Muscle of leg (tissue), 11 donors: ENCODE data around the gene TMEFF1. TPM values are rescaled to one million over a fixed set of nuclear protein-coding genes. Genes with fewer than 3 reads are reported as not detected.

Experiments used
- DNase-seq: peaks from one replicate; pipeline ENCODE4 v3.0.0; 2013
- H3K27ac ChIP-seq: one replicate; pipeline ENCODE4 v1.5.1; 2013; ENCODE audit warnings: mild to moderate bottlenecking, low read length, control low read depth
- H3K27me3 ChIP-seq: one replicate; pipeline ENCODE4 v1.6.1; 2013; ENCODE audit warnings: low read length; ENCODE audit not compliant: control insufficient read depth, insufficient read depth
- H3K36me3 ChIP-seq: one replicate; pipeline ENCODE4 v1.6.1; 2013; ENCODE audit warnings: low read length; ENCODE audit not compliant: control insufficient read depth, insufficient read depth
- H3K4me1 ChIP-seq: one replicate; pipeline ENCODE4 v1.6.1; 2013; ENCODE audit warnings: low read length; ENCODE audit not compliant: control insufficient read depth, insufficient read depth
- H3K4me3 ChIP-seq: one replicate; pipeline ENCODE4 v1.5.1; 2013; ENCODE audit warnings: low read length, control low read depth
- H3K9me3 ChIP-seq: replicated peaks from 2 replicates; pipeline ENCODE4 v1.6.1; 2013; ENCODE audit warnings: low read depth, low read length; ENCODE audit not compliant: control insufficient read depth
- WGBS: methylation state at CpG from one replicate; pipeline ENCODE4 v1.1.5; 2013; ENCODE audit warnings: missing lambda C conversion rate; ENCODE audit not compliant: insufficient coverage; 5-methylcytosine and 5-hydroxymethylcytosine counted together
- polyA plus RNA-seq, 8 donors: library from polyadenylated mRNA; unstranded; fragments of 120-200 nt; gene quantifications; one replicate each; pipeline versions ENCODE4 v1.2.1 to v1.2.3, GENCODE V29; 2013; ENCODE audit warnings: inconsistent platforms in 1 of 8, low replicate concordance in 1 of 8; ENCODE audit not compliant: insufficient read length in 8 of 8, insufficient read depth in 1 of 8
- total RNA-seq: library from RNA; stranded (reverse); fragments of 120-200 nt; gene quantifications from one replicate; pipeline ENCODE4 v1.2.4, GENCODE V29; 2013

Gene TMEFF1
- total and polyA plus RNA-seq, 9 donors, result 1.1 to 3.5 (median 2.0) TPM

DNA sequence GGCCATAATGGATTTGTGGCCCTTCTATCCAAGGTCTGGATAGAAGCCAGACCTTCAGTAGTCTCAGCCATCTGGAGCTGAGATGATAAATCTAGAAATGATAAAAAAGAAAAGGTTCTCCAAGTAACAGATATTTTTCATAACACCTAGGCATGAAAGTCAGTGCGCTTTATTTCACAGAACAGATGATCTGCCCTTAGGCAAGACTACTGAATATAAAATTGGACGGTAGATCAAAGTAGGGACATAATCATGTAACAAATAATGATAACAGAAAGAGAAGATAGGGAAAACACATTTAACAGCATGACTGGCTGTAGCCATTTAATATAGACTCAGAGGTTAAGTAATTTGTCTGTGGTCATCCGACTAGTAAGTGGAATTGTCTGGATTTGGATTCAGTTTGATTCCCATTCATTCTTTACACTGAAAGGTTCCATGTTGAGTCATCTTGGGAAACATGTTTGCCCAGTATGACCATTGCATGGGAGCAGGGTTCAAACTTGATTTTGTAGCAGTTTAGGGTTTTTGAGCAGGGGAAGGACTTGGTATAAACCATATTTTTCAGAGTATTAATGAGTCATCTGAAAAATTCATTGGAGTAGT, 100.8 kb downstream of the TMEFF1 start:
- no CpG with 5 or more reads among the region's 3 CpGs for WGBS
- DNase-seq, result no peak
- H3K4me1 ChIP-seq, result peaks cover 5% of the 10 kb centered on the region
- no peaks in the 10 kb centered on the region for H3K36me3 ChIP-seq
- no peak overlapping the region for H3K4me3 ChIP-seq
- no peaks in the 10 kb centered on the region for H3K27me3 ChIP-seq
- no peak overlapping the region for H3K27ac ChIP-seq
- H3K9me3 ChIP-seq, result no peaks in the 10 kb centered on the region

- H3K4me1 ChIP-seq, result peaks cover 6% of the 10 kb centered on the region
- H3K36me3 ChIP-seq, result no peaks in the 10 kb centered on the region
- no peak for DNase-seq
- no peaks in the 10 kb centered on the region for H3K9me3 ChIP-seq
- H3K27ac ChIP-seq, result no peak overlapping the region
- no peaks in the 10 kb centered on the region for H3K27me3 ChIP-seq
- WGBS, result no CpG with 5 or more reads among the region's 4 CpGs
- no peak overlapping the region for H3K4me3 ChIP-seq
These were observed 102.1 kb downstream of the TMEFF1 start for GRCh38 chr9:100575006-100575405.

DNA sequence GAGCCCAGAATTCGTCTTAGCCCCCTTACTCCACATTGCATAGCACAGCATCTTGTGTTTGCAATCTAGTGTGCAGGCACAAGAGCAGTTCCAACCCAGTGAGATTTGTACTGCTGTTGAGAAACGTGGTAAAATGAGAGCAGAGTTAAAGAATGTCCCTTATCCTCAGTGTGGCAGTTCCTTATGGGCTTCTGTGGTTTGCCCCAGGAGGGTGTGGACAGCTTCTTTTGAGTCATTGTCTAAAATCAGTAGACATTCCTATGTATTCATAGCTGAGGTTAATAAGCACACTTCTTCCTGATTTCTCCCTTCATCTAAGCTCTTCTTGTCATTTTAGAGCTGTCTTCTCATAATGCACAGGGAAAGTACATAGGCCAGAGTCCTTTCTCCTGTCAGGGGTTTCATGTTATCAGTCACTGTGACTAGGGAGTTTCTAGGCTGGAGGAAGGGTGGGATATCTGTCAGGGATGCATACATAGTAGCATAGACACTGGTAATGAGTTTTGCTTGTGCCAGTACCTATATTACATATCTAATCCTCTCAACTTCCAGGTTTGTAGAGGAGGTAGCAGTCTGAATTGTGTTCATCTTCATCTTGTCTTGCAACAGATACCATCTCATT, 102.9 kb downstream of the TMEFF1 start:
- 57% methylated on average over 1 of the region's 2 CpGs for WGBS
- no peak for DNase-seq

DNA sequence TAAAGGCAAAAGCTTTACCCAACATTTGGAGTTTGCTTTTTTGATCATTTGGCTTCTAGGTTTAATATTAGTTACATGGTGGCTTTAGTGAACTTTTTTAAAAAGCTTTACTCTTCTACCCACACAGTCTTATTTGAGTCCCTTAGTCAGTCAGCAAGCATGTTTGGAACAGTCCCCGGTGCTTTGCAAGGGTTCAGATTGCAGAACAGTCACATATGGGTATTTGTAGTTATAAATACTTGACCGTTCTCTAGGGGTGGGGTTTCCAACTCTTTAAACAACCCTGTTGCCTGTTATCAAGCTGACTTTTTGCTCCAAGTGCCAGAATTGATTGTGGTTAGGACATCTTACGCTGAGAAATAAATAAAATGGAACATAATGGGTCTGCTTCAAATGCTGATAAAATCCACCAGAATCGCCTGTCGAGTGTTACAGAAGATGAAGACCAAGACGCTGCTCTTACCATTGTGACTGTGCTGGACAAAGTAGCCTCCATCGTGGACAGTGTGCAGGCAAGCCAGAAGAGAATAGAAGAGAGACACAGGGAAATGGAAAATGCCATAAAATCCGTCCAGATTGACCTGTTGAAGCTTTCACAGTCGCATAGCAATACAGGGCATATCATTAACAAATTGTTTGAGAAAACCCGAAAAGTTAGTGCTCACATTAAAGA, 105.0 kb downstream of the TMEFF1 start, which contains the start of gene CAVIN4:
Gene CAVIN4, plus strand, starts transcription at position 304 of the 673 bp plus-strand sequence. Its CDS starts 65 bp downstream, at position 369.
- Histone ChIP-seq H3K9me3 (no peaks in the 10 kb centered on the region), H3K27me3 (no peaks in the 10 kb centered on the region), H3K4me3 (peak within 1 kb of the TSS; percentile 46), H3K27ac (peak within 1 kb of the TSS; percentile 57), H3K36me3 (no peaks in the 10 kb centered on the region), H3K4me1 (peaks cover 7% of the 10 kb centered on the region)
- peak; percentile 73 for DNase-seq
- WGBS, result 82% methylated on average over 7 of the region's 10 CpGs

More for the DNA sequence above, 102.9 kb downstream of the TMEFF1 start:
- Histone ChIP-seq H3K4me3 (no peak overlapping the region), H3K4me1 (peaks cover 7% of the 10 kb centered on the region), H3K9me3 (no peaks in the 10 kb centered on the region), H3K36me3 (no peaks in the 10 kb centered on the region), H3K27ac (no peak overlapping the region), H3K27me3 (no peaks in the 10 kb centered on the region)

DNA sequence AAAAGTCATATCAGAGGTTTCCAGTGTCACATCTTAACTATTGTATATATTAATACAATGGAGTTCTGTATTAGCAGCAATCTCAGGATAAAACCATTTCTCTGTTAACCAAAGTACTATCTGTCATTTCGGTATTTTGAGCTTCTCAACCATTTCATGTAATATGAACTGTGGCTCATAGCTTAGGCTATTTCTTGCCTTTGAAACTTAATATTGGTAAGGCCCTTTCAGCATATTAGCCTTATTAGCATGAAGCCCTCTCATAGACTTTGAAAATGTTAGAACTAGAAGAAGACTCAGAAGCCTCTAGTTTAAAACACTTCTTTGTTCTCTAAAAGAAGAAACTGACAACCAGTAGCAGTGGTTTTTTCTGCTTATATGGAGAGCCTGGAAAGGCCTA, 105.7 kb downstream of the TMEFF1 start:
- no CpG with 5 or more reads among the region's 1 CpG for WGBS
- H3K4me3 ChIP-seq, result peak overlapping the region; percentile 46
- no peaks in the 10 kb centered on the region for H3K36me3 ChIP-seq
- peaks cover 10% of the 10 kb centered on the region for H3K4me1 ChIP-seq
- no peaks in the 10 kb centered on the region for H3K9me3 ChIP-seq
- peak overlapping the region; percentile 54 for H3K27ac ChIP-seq
- DNase-seq, result no peak
- no peaks in the 10 kb centered on the region for H3K27me3 ChIP-seq

DNA sequence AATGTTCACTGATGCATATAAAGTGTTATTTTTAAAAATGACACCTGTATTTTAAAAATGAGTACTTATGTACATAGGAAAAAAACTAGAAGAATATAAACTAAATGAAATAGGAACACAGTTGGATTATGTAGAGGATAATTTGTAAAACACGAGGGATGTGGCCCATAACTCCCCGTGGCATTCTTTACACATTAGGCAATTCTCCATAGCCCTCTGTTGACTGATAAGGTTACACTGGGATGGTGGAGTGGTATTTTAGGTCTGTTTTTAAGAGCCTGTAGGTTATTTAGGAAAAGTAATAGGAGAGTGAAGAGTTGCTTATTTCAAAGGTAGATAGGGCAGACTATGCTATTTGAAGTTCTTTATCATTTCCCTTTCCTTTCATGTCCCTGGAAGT, 106.7 kb downstream of the TMEFF1 start:
- Histone ChIP-seq H3K36me3 (peaks cover 2% of the 10 kb centered on the region), H3K4me1 (peaks cover 10% of the 10 kb centered on the region), H3K9me3 (no peaks in the 10 kb centered on the region), H3K27me3 (no peaks in the 10 kb centered on the region), H3K27ac (peak overlapping the region; percentile 63), H3K4me3 (peak overlapping the region; percentile 46)
- no peak for DNase-seq
- no CpG with 5 or more reads among the region's 2 CpGs for WGBS

GRCh38 chr9:100580257-100580656, 107.3 kb downstream of the TMEFF1 start:
- peaks cover 2% of the 10 kb centered on the region for H3K36me3 ChIP-seq
- no peak for DNase-seq
- no peaks in the 10 kb centered on the region for H3K9me3 ChIP-seq
- H3K4me1 ChIP-seq, result peaks cover 10% of the 10 kb centered on the region
- 100% methylated on average over 1 of the region's 3 CpGs for WGBS
- no peaks in the 10 kb centered on the region for H3K27me3 ChIP-seq
- peak overlapping the region; percentile 46 for H3K4me3 ChIP-seq
- peak overlapping the region; percentile 63 for H3K27ac ChIP-seq

DNA sequence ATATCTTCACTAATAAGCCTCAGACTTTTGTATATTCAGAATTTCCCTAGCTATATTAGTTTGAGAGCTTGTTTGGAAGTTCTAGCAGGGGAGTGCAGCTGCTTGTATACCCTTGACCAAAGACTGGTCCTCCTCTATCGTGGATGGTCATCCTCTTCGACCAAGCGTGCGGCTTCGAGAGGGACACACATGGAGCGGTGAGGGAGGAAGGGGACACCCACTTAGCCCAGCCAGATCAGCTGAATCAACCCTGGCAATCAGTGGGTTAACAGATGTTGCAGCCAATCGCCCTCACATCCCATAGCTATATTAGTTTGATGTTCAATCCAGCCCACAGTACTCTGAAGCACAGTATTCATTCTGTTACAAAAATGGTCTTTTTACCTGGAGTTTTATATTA, 108.1 kb downstream of the TMEFF1 start:
- H3K9me3 ChIP-seq, result no peaks in the 10 kb centered on the region
- peak overlapping the region; percentile 46 for H3K4me3 ChIP-seq
- WGBS, result 80% methylated on average over 2 of the region's 7 CpGs
- H3K27ac ChIP-seq, result no peak overlapping the region
- DNase-seq, result no peak
- peaks cover 2% of the 10 kb centered on the region for H3K36me3 ChIP-seq
- H3K4me1 ChIP-seq, result peaks cover 5% of the 10 kb centered on the region
- no peaks in the 10 kb centered on the region for H3K27me3 ChIP-seq

GRCh38 chr9:100581661-100582060, 108.7 kb downstream of the TMEFF1 start:
- H3K4me3 ChIP-seq, result no peak overlapping the region
- H3K4me1 ChIP-seq, result peaks cover 5% of the 10 kb centered on the region
- H3K27me3 ChIP-seq, result no peaks in the 10 kb centered on the region
- H3K36me3 ChIP-seq, result peaks cover 4% of the 10 kb centered on the region
- WGBS, result no CpG with 5 or more reads among the region's 4 CpGs
- no peaks in the 10 kb centered on the region for H3K9me3 ChIP-seq
- H3K27ac ChIP-seq, result peak overlapping the region; percentile 6
- DNase-seq, result no peak

- H3K27ac ChIP-seq, result no peak overlapping the region
- H3K4me3 ChIP-seq, result no peak overlapping the region
- peaks cover 5% of the 10 kb centered on the region for H3K4me1 ChIP-seq
- DNase-seq, result no peak
- whole genome bisulfite sequencing, result 91% methylated on average over 4 of the region's 5 CpGs
- H3K36me3 ChIP-seq, result peaks cover 10% of the 10 kb centered on the region
- no peaks in the 10 kb centered on the region for H3K9me3 ChIP-seq
- no peaks in the 10 kb centered on the region for H3K27me3 ChIP-seq
These were observed 110.3 kb downstream of the TMEFF1 start for GRCh38 chr9:100583014-100583802.
